Skeletal muscle tissue (tissue), 4 donors: ENCODE measurements around the gene GPBP1L1. TPM values are rescaled to one million over a fixed set of nuclear protein-coding genes. Genes with fewer than 3 reads are reported as not detected.
A peak's percentile ranks its signal among the peaks of the same experiment; 100 is the strongest.
"Not testable (repeated sequence)": the region's sequence is repeated elsewhere in the genome, so short reads cannot be mapped to it uniquely, and the experiment has no call there.

Source experiments
- H3K27ac ChIP-seq: one replicate; pipeline ENCODE4 v1.7.0; 2013; ENCODE audit warnings: mild to moderate bottlenecking, low read depth, low read length, inconsistent platforms
- H3K27me3 ChIP-seq, 3 donors: one replicate each; pipeline ENCODE4 v1.7.0; 2013; ENCODE audit warnings: low read length in 3 of 3; ENCODE audit not compliant: control insufficient read depth in 3 of 3, insufficient read depth in 3 of 3
- H3K36me3 ChIP-seq, 3 donors: one replicate each; pipeline ENCODE4 v1.7.0; 2013; ENCODE audit warnings: low read length in 3 of 3; ENCODE audit not compliant: control insufficient read depth in 3 of 3, insufficient read depth in 3 of 3
- H3K4me1 ChIP-seq, 3 donors: one replicate each; pipeline ENCODE4 v1.7.0; 2013; ENCODE audit warnings: low read length in 3 of 3, mild to moderate bottlenecking in 3 of 3; ENCODE audit not compliant: control insufficient read depth in 3 of 3, insufficient read depth in 3 of 3
- H3K4me3 ChIP-seq, 3 donors: one replicate each; pipeline ENCODE4 v1.7.0; 2013; ENCODE audit warnings: low read length in 3 of 3
- H3K9ac ChIP-seq, 3 donors: one replicate each; pipeline ENCODE4 v1.7.0; 2013; ENCODE audit warnings: low read length in 3 of 3, mild to moderate bottlenecking in 3 of 3, moderate library complexity in 2 of 3, low read depth in 1 of 3
- H3K9me3 ChIP-seq, 3 donors: one replicate each; pipeline ENCODE4 v1.7.0; 2013; ENCODE audit warnings: low read length in 3 of 3; ENCODE audit not compliant: control insufficient read depth in 3 of 3
- total RNA-seq: library from RNA; depleted of rRNA; stranded (reverse); fragments of >200 nt; gene quantifications from one replicate; pipeline ENCODE4 v1.2.3, GENCODE V29; 2014
- donor health status: Osteomylitis.

GPBP1L1 gene
- total RNA-seq, 1 donor from 2014 or later: 69.9 TPM

GRCh38 chr1:45684402-45684801 lies 1.9 kb downstream of the GPBP1L1 start:
- Histone ChIP-seq H3K4me3 (peak overlapping the region in 2 of 3 donors; percentile 35 to 98), H3K27me3 (no peaks in the 10 kb centered on the region), H3K36me3 (no peaks in the 10 kb centered on the region), H3K9me3 (no peaks in the 10 kb centered on the region), H3K27ac (no peak overlapping the region), H3K4me1 (peaks cover 33 to 49% (median 44%) of the 10 kb centered on the region in 3 donors), H3K9ac (peak overlapping the region in 1 of 3 donors; percentile 25)

GRCh38 chr1:45682942-45683341 lies 3.4 kb downstream of the GPBP1L1 start:
- Histone ChIP-seq H3K4me3 (peak overlapping the region in 1 of 3 donors; percentile 2), H3K27ac (no peak overlapping the region), H3K27me3 (no peaks in the 10 kb centered on the region), H3K9me3 (no peaks in the 10 kb centered on the region), H3K36me3 (no peaks in the 10 kb centered on the region), H3K9ac (peak overlapping the region in 1 of 3 donors; percentile 57), H3K4me1 (peaks cover 32 to 54% (median 42%) of the 10 kb centered on the region in 3 donors)

- Histone ChIP-seq H3K4me3 (peak overlapping the region in 1 of 3 donors; percentile 31), H3K9ac (peak overlapping the region in 2 of 3 donors; percentile 45 to 51), H3K9me3 (no peaks in the 10 kb centered on the region), H3K27ac (peak overlapping the region; percentile 73), H3K4me1 (peaks cover 57 to 63% (median 59%) of the 10 kb centered on the region in 3 donors), H3K36me3 (no peaks in the 10 kb centered on the region), H3K27me3 (no peaks in the 10 kb centered on the region)
Observed at GRCh38 chr1:45679123-45679522, 7.2 kb downstream of the GPBP1L1 start.

GRCh38 chr1:45678489-45678888 lies 7.8 kb downstream of the GPBP1L1 start:
- H3K27ac ChIP-seq: peak overlapping the region; percentile 73
- H3K27me3 ChIP-seq: no peaks in the 10 kb centered on the region
- no peaks in the 10 kb centered on the region for H3K36me3 ChIP-seq
- no peak overlapping the region for H3K4me3 ChIP-seq
- peak overlapping the region in 2 of 3 donors; percentile 45 to 51 for H3K9ac ChIP-seq
- peaks cover 62 to 66% (median 63%) of the 10 kb centered on the region in 3 donors for H3K4me1 ChIP-seq
- H3K9me3 ChIP-seq: no peaks in the 10 kb centered on the region

GRCh38 chr1:45677751-45678245 lies 8.5 kb downstream of the GPBP1L1 start:
- no peak overlapping the region for H3K4me3 ChIP-seq
- no peaks in the 10 kb centered on the region for H3K36me3 ChIP-seq
- no peaks in the 10 kb centered on the region for H3K9me3 ChIP-seq
- peak overlapping the region in 2 of 3 donors; percentile 8 to 35 for H3K9ac ChIP-seq
- H3K4me1 ChIP-seq: peaks cover 60 to 69% (median 68%) of the 10 kb centered on the region in 3 donors
- peak overlapping the region; percentile 73 for H3K27ac ChIP-seq
- no peaks in the 10 kb centered on the region for H3K27me3 ChIP-seq

GRCh38 chr1:45676553-45676952 lies 9.8 kb downstream of the GPBP1L1 start:
- not testable (repeated sequence) for H3K9me3 ChIP-seq, H3K4me3 ChIP-seq, H3K27me3 ChIP-seq, H3K9ac ChIP-seq, H3K36me3 ChIP-seq
- H3K4me1 ChIP-seq: peaks cover 54 to 66% (median 59%) of the 10 kb centered on the region in 3 donors
- peak overlapping the region; percentile 73 for H3K27ac ChIP-seq

GRCh38 chr1:45674478-45674877 lies 11.9 kb downstream of the GPBP1L1 start:
- Histone ChIP-seq H3K27ac (peak overlapping the region; percentile 70), H3K4me1 (peaks cover 44 to 59% (median 45%) of the 10 kb centered on the region in 3 donors), H3K9ac (peak overlapping the region in 1 of 3 donors; percentile 17), H3K9me3 (no peaks in the 10 kb centered on the region), H3K4me3 (no peak overlapping the region), H3K36me3 (no peaks in the 10 kb centered on the region), H3K27me3 (no peaks in the 10 kb centered on the region)

GRCh38 chr1:45673956-45674355 lies 12.4 kb downstream of the GPBP1L1 start:
- no peaks in the 10 kb centered on the region for H3K9me3 ChIP-seq
- H3K27me3 ChIP-seq: no peaks in the 10 kb centered on the region
- no peak overlapping the region for H3K9ac ChIP-seq
- peak overlapping the region; percentile 70 for H3K27ac ChIP-seq
- peaks cover 43 to 59% (median 45%) of the 10 kb centered on the region in 3 donors for H3K4me1 ChIP-seq
- no peaks in the 10 kb centered on the region for H3K36me3 ChIP-seq
- no peak overlapping the region for H3K4me3 ChIP-seq

GRCh38 chr1:45669859-45670655 lies 16.3 kb downstream of the GPBP1L1 start:
- H3K4me3 ChIP-seq: no peak overlapping the region
- peaks cover 38 to 51% (median 41%) of the 10 kb centered on the region in 3 donors for H3K4me1 ChIP-seq
- H3K27me3 ChIP-seq: no peaks in the 10 kb centered on the region
- H3K9ac ChIP-seq: no peak overlapping the region
- H3K27ac ChIP-seq: peak overlapping the region; percentile 20
- H3K9me3 ChIP-seq: no peaks in the 10 kb centered on the region
- H3K36me3 ChIP-seq: peaks cover 0 to 3% (median 0%) of the 10 kb centered on the region in 3 donors

GRCh38 chr1:45669379-45669778 lies 17.0 kb downstream of the GPBP1L1 start:
- H3K9ac ChIP-seq: peak overlapping the region in 1 of 3 donors; percentile 30
- H3K4me3 ChIP-seq: no peak overlapping the region
- peaks cover 34 to 45% (median 37%) of the 10 kb centered on the region in 3 donors for H3K4me1 ChIP-seq
- H3K27me3 ChIP-seq: no peaks in the 10 kb centered on the region
- H3K36me3 ChIP-seq: peaks cover 0 to 3% (median 0%) of the 10 kb centered on the region in 3 donors
- peak overlapping the region; percentile 20 for H3K27ac ChIP-seq
- no peaks in the 10 kb centered on the region for H3K9me3 ChIP-seq
